Erythroblast (primary cell): ENCODE measurements around the gene KAZN.

ENCODE experiments used
- GATA1 ChIP-seq: IDR thresholded peaks from 2 replicates; pipeline ENCODE4 v1.6.1; 2011; ENCODE audit warnings: low read depth, mild to moderate bottlenecking, control low read depth, low read length, moderate library complexity
- POLR2A ChIP-seq: IDR thresholded peaks from 2 replicates; pipeline ENCODE4 v1.6.1; 2011; ENCODE audit warnings: mild to moderate bottlenecking, low read length

- TF ChIP-seq POLR2A (no peak), GATA1 (no peak)
Observed at GRCh38 chr1:14739082-14739832, 140.8 kb downstream of the KAZN start.
